Stimulated activated CD4-positive, alpha-beta T cell treated with anti-CD3 and anti-CD28 coated beads, Interleukin-1b, Interleukin-23, amount 100 ng/mL, for 48 hours (primary cell): Measurements from ENCODE around the gene GRAMD1A.

Experiments used
- DNase-seq: peaks from one replicate; pipeline ENCODE4 v3.0.0-alpha.2; 2020

Gene GRAMD1A

GRCh38 chr19:35059006-35059798 is 59.1 kb downstream of the GRAMD1A start:
- DNase-seq = no peak

GRCh38 chr19:35059799-35060091 is 59.6 kb downstream of the GRAMD1A start:
- DNase-seq = no peak

- no peak for DNase-seq
Observed at GRCh38 chr19:35060160-35060855, 60.2 kb downstream of the GRAMD1A start.

GRCh38 chr19:35061583-35062373 is 61.7 kb downstream of the GRAMD1A start:
- no peak for DNase-seq

GRCh38 chr19:35062942-35063341 is 62.8 kb downstream of the GRAMD1A start:
- DNase-seq = no peak

GRCh38 chr19:35063940-35064818 is 64.1 kb downstream of the GRAMD1A start:
- peak; percentile 51 for DNase-seq

- DNase-seq = no peak
Observed at GRCh38 chr19:35065574-35065973, 65.5 kb downstream of the GRAMD1A start.

- DNase-seq = no peak
Observed at GRCh38 chr19:35066121-35066520, 66.0 kb downstream of the GRAMD1A start.

GRCh38 chr19:35066691-35067563 is 66.8 kb downstream of the GRAMD1A start:
- DNase-seq = peak; percentile 92

- no peak for DNase-seq
Observed at GRCh38 chr19:35068941-35069634, 69.0 kb downstream of the GRAMD1A start.

GRCh38 chr19:35069696-35070095 is 69.6 kb downstream of the GRAMD1A start:
- no peak for DNase-seq

GRCh38 chr19:35070471-35070870 is 70.3 kb downstream of the GRAMD1A start:
- no peak for DNase-seq

- DNase-seq = no peak
Observed at GRCh38 chr19:35073516-35073915, 73.4 kb downstream of the GRAMD1A start.

GRCh38 chr19:35073941-35074340 is 73.8 kb downstream of the GRAMD1A start:
- DNase-seq = no peak

GRCh38 chr19:35074426-35075201 is 74.5 kb downstream of the GRAMD1A start:
- DNase-seq = no peak

GRCh38 chr19:35075202-35076025 is 75.3 kb downstream of the GRAMD1A start:
- DNase-seq = no peak

GRCh38 chr19:35076026-35076370 is 75.9 kb downstream of the GRAMD1A start:
- no peak for DNase-seq
